H1 (cell line): ENCODE data around the gene GNG10. TPM values are rescaled to one million over a fixed set of nuclear protein-coding genes. Genes with fewer than 3 reads are reported as not detected.

Source experiments
- CTCF ChIA-PET: fragments of 300-600 bp; sonication (Branson Sonifier 250); formaldehyde crosslinking; loops from one replicate; lab custom pipeline; 2021; ENCODE audit not compliant: partially characterized antibody; lab: Charles Lee
- POLR2A ChIA-PET: fragments of 300-600 bp; sonication (Branson Sonifier 250); formaldehyde crosslinking; loops from one replicate; lab custom pipeline; 2021; ENCODE audit warnings: inconsistent platforms; ENCODE audit not compliant: partially characterized antibody; lab: Charles Lee
- DNase-seq, 2 experiments: peaks; one replicate each; pipeline versions ENCODE4 v3.0.0 to v3.0.0-alpha.2; 2010 to 2022; ENCODE audit warnings: low spot score in 2 of 2, low read depth in 1 of 2, mixed read lengths in 1 of 2
- FAIRE-seq: peaks from 2 replicates; lab custom pipeline; 2011; peaks lifted over from hg19 to GRCh38; lab: Jason Lieb, UNC
- H2AFZ ChIP-seq: 2 replicates; pipeline ENCODE4 v1.8.1; 2012; ENCODE audit warnings: low read length, inconsistent platforms
- H2AK5ac ChIP-seq: 2 replicates; pipeline ENCODE4 v1.6.1; 2013; ENCODE audit warnings: low read depth, low read length
- H2BK120ac ChIP-seq: replicated peaks from 2 replicates; pipeline ENCODE3; 2013; ENCODE audit warnings: low read depth, low read length, inconsistent platforms
- H2BK12ac ChIP-seq: 2 replicates; pipeline ENCODE4 v1.6.1; 2013; ENCODE audit warnings: low read depth, low read length
- H2BK15ac ChIP-seq: 2 replicates; pipeline ENCODE4 v1.6.1; 2013; ENCODE audit warnings: low read length
- H2BK20ac ChIP-seq: 2 replicates; pipeline ENCODE4 v1.6.1; 2013; ENCODE audit warnings: low read length
- H2BK5ac ChIP-seq: 2 replicates; pipeline ENCODE4 v1.6.1; 2013; ENCODE audit warnings: low read depth, low read length
- H3K14ac ChIP-seq: 2 replicates; pipeline ENCODE4 v1.6.1; 2013; ENCODE audit warnings: inconsistent platforms; ENCODE audit not compliant: insufficient read length
- H3K18ac ChIP-seq: 2 replicates; pipeline ENCODE4 v1.6.1; 2013; ENCODE audit warnings: low read length; ENCODE audit errors: extremely low read depth
- H3K23ac ChIP-seq: 2 replicates; pipeline ENCODE4 v1.6.1; 2013; ENCODE audit warnings: inconsistent platforms; ENCODE audit not compliant: insufficient read length
- H3K23me2 ChIP-seq: 2 replicates; pipeline ENCODE4 v1.6.1; 2013; ENCODE audit warnings: low read depth, low read length
- H3K27ac ChIP-seq: 2 replicates; pipeline ENCODE4 v1.6.1; 2011; ENCODE audit warnings: low read depth, low read length, inconsistent platforms
- H3K27me3 ChIP-seq, 4 experiments: replicated peaks in 1 of 4; 1 replicate in 1 of 4; 2 replicates in 3 of 4; pipeline versions ENCODE4 v1.6.1 to v1.8.1; 2011 to 2013; ENCODE audit warnings: low read length in 3 of 4, mild to moderate bottlenecking in 3 of 4, inconsistent platforms in 2 of 4, mixed read lengths in 2 of 4, moderate library complexity in 1 of 4; ENCODE audit not compliant: control insufficient read depth in 3 of 4, insufficient read depth in 3 of 4; ENCODE audit errors: extremely low read depth in 1 of 4
- H3K36me3 ChIP-seq, 4 experiments: 2 replicates each; pipeline versions ENCODE4 v1.6.1 to v1.8.1; 2011 to 2013; ENCODE audit warnings: mild to moderate bottlenecking in 4 of 4, low read length in 3 of 4, moderate library complexity in 2 of 4, control low read depth in 1 of 4, inconsistent platforms in 1 of 4; ENCODE audit not compliant: insufficient read depth in 4 of 4, control insufficient read depth in 2 of 4
- H3K4ac ChIP-seq: replicated peaks from 2 replicates; pipeline ENCODE3; 2013; ENCODE audit warnings: low read length, low read depth, mixed read lengths, inconsistent platforms; ENCODE audit not compliant: insufficient read length
- H3K4me1 ChIP-seq, 4 experiments: replicated peaks in 1 of 4; 1 replicate in 1 of 4; 2 replicates in 3 of 4; pipeline versions ENCODE4 v1.6.1 to v1.8.1; 2011 to 2013; ENCODE audit warnings: low read length in 3 of 4, inconsistent platforms in 2 of 4, mixed read lengths in 1 of 4; ENCODE audit not compliant: insufficient read depth in 4 of 4, control insufficient read depth in 3 of 4
- H3K4me2 ChIP-seq, 2 experiments: 2 replicates each; pipeline versions ENCODE4 v1.6.1 to v1.8.1; 2011 to 2013; ENCODE audit warnings: low read depth in 2 of 2, low read length in 2 of 2, control low read depth in 1 of 2, inconsistent platforms in 1 of 2, mild to moderate bottlenecking in 1 of 2; ENCODE audit not compliant: insufficient read depth in 1 of 2
- H3K4me3 ChIP-seq, 4 experiments: fragments of 200-600, 300-600 bp in 1 of 4; sonication (generic), shearing (Covaris generic), sonication (Bioruptor Twin) in 1 of 4; 2 replicates each; pipeline versions ENCODE4 v1.5.1 to v1.8.1; 2011 to 2016; ENCODE audit warnings: low read length in 4 of 4, low read depth in 3 of 4, control low read depth in 2 of 4, inconsistent platforms in 2 of 4, mild to moderate bottlenecking in 2 of 4, mixed read lengths in 1 of 4, moderate library complexity in 1 of 4; ENCODE audit not compliant: insufficient read depth in 2 of 4; ENCODE audit errors: extremely low read depth in 1 of 4
- H3K56ac ChIP-seq: replicated peaks from 2 replicates; pipeline ENCODE3; 2013; ENCODE audit warnings: low read depth, mild to moderate bottlenecking, mixed read lengths, low read length, inconsistent platforms; ENCODE audit not compliant: insufficient read length
- H3K79me1 ChIP-seq: 2 replicates; pipeline ENCODE4 v1.6.1; 2013; ENCODE audit warnings: low read depth, low read length, control low read depth
- H3K79me2 ChIP-seq, 2 experiments: 2 replicates each; pipeline versions ENCODE4 v1.6.1 to v1.8.1; 2012 to 2013; ENCODE audit warnings: low read length in 2 of 2, mild to moderate bottlenecking in 2 of 2, inconsistent platforms in 1 of 2; ENCODE audit not compliant: insufficient read depth in 2 of 2, control insufficient read depth in 1 of 2
- H3K9ac ChIP-seq, 4 experiments: replicated peaks in 1 of 4; 1 replicate in 1 of 4; 2 replicates in 3 of 4; pipeline versions ENCODE4 v1.6.1 to v1.8.1; 2011 to 2013; ENCODE audit warnings: low read depth in 3 of 4, low read length in 3 of 4, control low read depth in 2 of 4, mild to moderate bottlenecking in 2 of 4, moderate library complexity in 2 of 4, inconsistent platforms in 1 of 4; ENCODE audit errors: extremely low read depth in 1 of 4
- H3K9me3 ChIP-seq, 2 experiments: 2 replicates each; pipeline versions ENCODE4 v1.6.1 to v1.8.1; 2012 to 2013; ENCODE audit warnings: mild to moderate bottlenecking in 2 of 2, moderate library complexity in 2 of 2, control low read depth in 1 of 2, inconsistent platforms in 1 of 2, low read depth in 1 of 2, low read length in 1 of 2, mixed read lengths in 1 of 2; ENCODE audit not compliant: insufficient read depth in 2 of 2
- H4K20me1 ChIP-seq, 2 experiments: replicated peaks in 1 of 2; 2 replicates each; pipeline versions ENCODE3 to v1.8.1; 2011 to 2013; ENCODE audit warnings: inconsistent platforms in 2 of 2, low read length in 2 of 2, mild to moderate bottlenecking in 1 of 2; ENCODE audit not compliant: insufficient read depth in 2 of 2, control insufficient read depth in 1 of 2
- H4K5ac ChIP-seq: 2 replicates; pipeline ENCODE4 v1.6.1; 2013; ENCODE audit warnings: low read length, low read depth, mixed read lengths, inconsistent platforms; ENCODE audit not compliant: insufficient read length
- H4K8ac ChIP-seq: 2 replicates; pipeline ENCODE4 v1.8.0; 2013; ENCODE audit warnings: mild to moderate bottlenecking, moderate library complexity, low read length, inconsistent platforms; ENCODE audit not compliant: insufficient read depth; ENCODE audit errors: extremely low read depth
- H4K91ac ChIP-seq: replicated peaks from 2 replicates; pipeline ENCODE3; 2013; ENCODE audit warnings: low read length, mixed read lengths, inconsistent platforms; ENCODE audit not compliant: insufficient read length
- ASH2L ChIP-seq: fragments of 200-600, 300-600 bp; sonication (generic); IDR thresholded peaks from one replicate; pipeline ENCODE4 v1.7.1; 2017; ENCODE audit warnings: low read length
- CBX8 ChIP-seq: fragments of 300-800, 300-1000 bp; sonication (generic); IDR thresholded peaks from 2 replicates; pipeline ENCODE4 v1.7.1; 2016; ENCODE audit warnings: low read depth, low read length, borderline replicate concordance
- CHD1 ChIP-seq: IDR thresholded peaks from 2 replicates; pipeline ENCODE4 v1.6.1; 2012; ENCODE audit warnings: low read depth, low read length, improper control_type of control experiment
- EZH2 ChIP-seq: fragments of 200-600 bp; sonication (generic); IDR thresholded peaks from 2 replicates; pipeline ENCODE4 v1.7.1; 2012; ENCODE audit warnings: low read depth, mild to moderate bottlenecking, moderate library complexity, low read length, inconsistent platforms; ENCODE audit not compliant: severe bottlenecking
- HDAC2 ChIP-seq, 2 experiments: fragments of 300-600 bp in 1 of 2; sonication (generic) in 1 of 2; IDR thresholded peaks; 2 replicates each; pipeline ENCODE4 v1.6.1; 2011 to 2012; ENCODE audit warnings: low read depth in 2 of 2, low read length in 2 of 2, mild to moderate bottlenecking in 2 of 2, moderate library complexity in 2 of 2, borderline replicate concordance in 1 of 2, inconsistent platforms in 1 of 2
- KDM1A ChIP-seq: fragments of 200-600, 300-600 bp; sonication (generic); IDR thresholded peaks from 2 replicates; pipeline ENCODE4 v1.7.1; 2016; ENCODE audit warnings: mild to moderate bottlenecking, low read length, borderline replicate concordance
- KDM5A ChIP-seq: fragments of 200-600 bp; IDR thresholded peaks from 2 replicates; pipeline ENCODE4 v1.7.1; 2012; ENCODE audit warnings: mild to moderate bottlenecking, low read length, inconsistent platforms, mixed read lengths
- POLR2AphosphoS5 ChIP-seq: IDR thresholded peaks from 2 replicates; pipeline ENCODE4 v1.6.1; 2011; ENCODE audit warnings: low read depth, low read length
- RAD21 ChIP-seq, 2 experiments: IDR thresholded peaks in 1 of 2; conservative IDR thresholded peaks in 1 of 2; 2 replicates each; pipeline ENCODE4 v1.6.1; 2011; ENCODE audit warnings: low read depth in 2 of 2, low read length in 2 of 2, improper control_type of control experiment in 1 of 2, inconsistent platforms in 1 of 2, mild to moderate bottlenecking in 1 of 2, moderate library complexity in 1 of 2
- SIX5 ChIP-seq: IDR thresholded peaks from 2 replicates; pipeline ENCODE4 v1.6.1; 2011; ENCODE audit warnings: mild to moderate bottlenecking, low read depth, low read length
- TEAD4 ChIP-seq: IDR thresholded peaks from 2 replicates; pipeline ENCODE4 v1.6.1; 2012; ENCODE audit warnings: low read depth, low read length, inconsistent platforms, mixed read lengths
- USF2 ChIP-seq: IDR thresholded peaks from 2 replicates; pipeline ENCODE4 v1.6.1; 2011; ENCODE audit warnings: low read length, improper control_type of control experiment
- WGBS, 2 experiments: shearing (Covaris generic) in 1 of 2; methylation state at CpG; one replicate each; pipeline versions ENCODE4 v1.1.6 to v1.1.7; 2013 to 2015; ENCODE audit warnings: low lambda C conversion rate in 2 of 2, mixed read lengths in 2 of 2, inconsistent platforms in 1 of 2, low coverage in 1 of 2, missing lambda C conversion rate in 1 of 2; ENCODE audit not compliant: insufficient replicate concordance in 2 of 2, insufficient coverage in 1 of 2, insufficient read length in 1 of 2; ENCODE audit errors: extremely low coverage in 1 of 2, missing lambda C conversion rate in 1 of 2; 5-methylcytosine and 5-hydroxymethylcytosine counted together
- polyA plus RNA-seq, 7 experiments: library from polyadenylated mRNA; depleted of rRNA in 3 of 7; stranded (reverse) in 5 of 7; unstranded in 2 of 7; fragments of >200 nt in 5 of 7; fragments of 200-250 nt in 2 of 7; gene quantifications; 1 replicate in 5 of 7; 2 replicates in 1 of 7; 4 replicates in 1 of 7; pipeline versions ENCODE4 v1.2.1 to v1.2.3, GENCODE V29; 2011 to 2013; ENCODE audit warnings: missing spikeins in 2 of 7, mixed read lengths in 2 of 7
- total RNA-seq: library from RNA; stranded (reverse); fragmentation: NEBNext Ultra II Directional; extraction: Animal tissue kit (Norgen Biotek cat#: 25700); gene quantifications from 2 replicates; pipeline ENCODE4 v1.2.1, GENCODE V29; 2021

The GNG10 gene
- total and polyA plus RNA-seq, 2 of the 8 experiments (the other 6 are each of a cell fraction or from before 2014, with no cell fraction given), result 24.7 to 28.5 TPM

- Histone ChIP-seq H4K20me1 (no peaks in the 10 kb centered on the region), H2BK15ac (no peak overlapping the region), H3K23ac (no peak overlapping the region), H2BK5ac (no peak overlapping the region), H4K91ac (no peak overlapping the region), H3K79me1 (no peaks in the 10 kb centered on the region), H3K4me2 (no peak overlapping the region), H3K4ac (no peak overlapping the region), H2BK120ac (no peak overlapping the region), H3K36me3 (no peaks in the 10 kb centered on the region), H2AK5ac (no peak overlapping the region), H3K27ac (no peak overlapping the region), H3K27me3 (no peaks in the 10 kb centered on the region; a peak in 1 of 7 replicates), H2BK12ac (no peak overlapping the region), H3K23me2 (no peaks in the 10 kb centered on the region), H3K79me2 (no peaks in the 10 kb centered on the region), H3K56ac (no peak overlapping the region), H2AFZ (no peak overlapping the region), H3K9ac (no peak overlapping the region), H4K5ac (no peak overlapping the region), H4K8ac (no peak overlapping the region), H3K9me3 (peaks cover 0 to 3% of the 10 kb centered on the region in 2 experiments; a peak in 1 of 4 replicates), H2BK20ac (no peak overlapping the region), H3K4me3 (no peak overlapping the region), H3K14ac (no peak overlapping the region), H3K18ac (no peak overlapping the region), H3K4me1 (no peaks in the 10 kb centered on the region)
- WGBS, 2 experiments, result 75% methylated on average over 4 of the region's 4 CpGs; no CpG with 5 or more reads in 1 of the 2 experiments
- no peak for DNase-seq
- FAIRE-seq, result no peak
- no peak for TF ChIP-seq HDAC2 (IDR thresholded peaks at IDR 0.05; ENCODE audit: borderline replicate concordance in 1 of 2, low read depth in 2 of 2, low read length in 2 of 2)
- no peak for TF ChIP-seq POLR2AphosphoS5
- no peak for TF ChIP-seq CHD1
- no peak for TF ChIP-seq KDM5A
- TF ChIP-seq EZH2, result no peak
- no peak for TF ChIP-seq CBX8
- no peak for TF ChIP-seq KDM1A
- TF ChIP-seq SIX5, result no peak
- no peak for TF ChIP-seq USF2
- no peak for TF ChIP-seq ASH2L
- TF ChIP-seq RAD21 (IDR thresholded peaks at IDR 0.05 in 1 of 2, conservative IDR thresholded peaks at IDR 0.05 in 1 of 2; ENCODE audit: low read depth in 2 of 2, low read length in 2 of 2), result no peak
- no peak for TF ChIP-seq TEAD4
- CTCF ChIA-PET, result interaction anchor here (0.6 to 4.1 kb wide), 6 partner anchors 8 to 53 kb away, joined by 3 to 23 read pairs (median 4); no protein-coding TSS in a partner anchor
- POLR2A ChIA-PET, result interaction anchor here (0.7 to 1.6 kb wide), 4 partner anchors 14 to 363 kb away, joined by 3 to 4 read pairs (median 4); partner anchors contain the start of genes DNAJC25 and PTGR1
Observed at GRCh38 chr9:111613436-111614040, 47.9 kb upstream of the GNG10 start.
